ENCODE results near the gene TMEM233.

The TMEM233 gene

DNA sequence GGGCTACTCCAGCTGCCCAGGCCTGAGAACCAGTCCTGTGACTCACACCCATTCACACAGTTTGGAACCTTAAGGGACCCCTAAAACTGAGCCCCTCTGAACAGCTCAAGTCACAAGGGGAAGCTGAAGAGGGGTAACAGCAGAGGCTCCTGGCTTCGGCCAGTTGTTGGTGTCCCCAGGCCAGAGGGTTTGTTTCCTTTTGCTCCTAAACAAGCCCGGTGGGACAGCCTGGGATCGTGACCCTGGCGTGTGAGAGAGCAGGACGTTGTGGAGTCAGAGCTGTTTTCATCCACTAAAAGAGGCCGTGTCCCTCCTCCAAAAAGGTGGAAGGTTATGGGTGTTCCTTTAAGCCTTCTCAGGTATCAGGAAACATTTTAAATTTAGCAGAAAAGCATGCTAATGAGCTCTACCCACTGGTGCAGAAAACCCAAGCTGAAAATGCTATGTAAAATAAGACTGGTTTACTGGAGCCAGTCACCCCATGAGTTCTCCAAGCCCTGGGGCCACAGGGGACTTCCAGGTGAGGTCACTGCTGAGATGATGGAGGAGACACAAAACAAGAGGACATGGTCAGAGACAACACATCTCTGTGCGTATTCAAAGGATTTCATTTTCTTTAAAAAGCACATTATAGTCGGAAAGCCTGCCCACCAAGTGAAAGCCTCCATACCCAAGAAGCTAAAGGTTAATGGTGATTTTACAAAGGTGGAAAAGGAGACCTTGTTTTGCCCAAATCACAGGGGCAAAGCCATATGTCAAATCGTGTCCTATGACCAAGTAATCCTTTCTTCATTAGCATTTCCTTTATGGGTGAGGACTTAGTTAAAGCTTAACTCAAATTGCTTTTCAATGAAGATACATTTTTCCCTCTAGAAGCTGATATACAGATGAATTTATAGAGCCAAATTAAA is 88.4 kb downstream of the TMEM233 start:
- DNase-seq (ENCODE audit: low read depth in 2 of 2): no peak

- DNase-seq (ENCODE audit: low read depth in 2 of 2): no peak
These were observed 89.2 kb downstream of the TMEM233 start for GRCh38 chr12:119682639-119683252.

DNA sequence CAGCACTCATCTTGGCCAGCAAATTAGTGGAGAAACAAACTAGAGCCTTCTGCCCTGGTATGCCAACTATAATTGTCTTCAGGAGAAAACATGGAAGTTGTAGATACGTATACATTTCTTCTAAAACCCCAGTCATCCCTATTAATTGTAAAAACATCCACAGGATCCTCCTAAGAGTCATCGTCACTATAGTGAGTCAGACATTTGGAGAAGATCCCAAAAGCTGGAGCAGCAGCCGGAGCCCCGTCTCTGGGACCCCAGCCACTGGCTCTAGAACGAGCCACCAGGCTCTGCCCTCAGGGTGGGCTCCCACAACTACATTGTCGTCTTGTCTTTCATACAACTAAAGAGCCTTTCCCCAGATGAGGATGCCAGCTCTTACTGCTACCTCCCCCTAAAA is 89.8 kb downstream of the TMEM233 start:
- DNase-seq (ENCODE audit: low read depth in 2 of 2): no peak

DNA sequence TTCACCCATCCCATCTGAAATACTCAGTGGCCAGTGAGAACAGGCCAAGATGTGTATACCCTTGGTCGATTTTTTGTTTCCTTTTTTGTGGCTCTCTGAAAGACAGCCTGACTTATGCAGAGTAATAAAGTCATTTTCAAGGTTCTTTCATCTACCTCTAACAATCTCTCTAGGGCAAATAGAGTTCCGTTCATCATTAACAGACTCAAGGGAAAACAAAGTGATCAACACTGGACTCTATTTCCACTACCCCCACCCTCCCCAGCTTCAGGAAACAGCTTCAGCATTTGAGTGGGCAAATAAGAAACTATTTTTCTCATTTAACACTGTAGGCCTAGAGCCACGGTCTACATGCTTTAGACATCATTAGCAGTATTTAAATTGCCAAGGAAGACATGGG is 90.2 kb downstream of the TMEM233 start:
- no peak for DNase-seq (ENCODE audit: low read depth in 2 of 2)

GRCh38 chr12:119684711-119685369 is 91.3 kb downstream of the TMEM233 start:
- DNase-seq (ENCODE audit: low read depth in 2 of 2): no peak

DNA sequence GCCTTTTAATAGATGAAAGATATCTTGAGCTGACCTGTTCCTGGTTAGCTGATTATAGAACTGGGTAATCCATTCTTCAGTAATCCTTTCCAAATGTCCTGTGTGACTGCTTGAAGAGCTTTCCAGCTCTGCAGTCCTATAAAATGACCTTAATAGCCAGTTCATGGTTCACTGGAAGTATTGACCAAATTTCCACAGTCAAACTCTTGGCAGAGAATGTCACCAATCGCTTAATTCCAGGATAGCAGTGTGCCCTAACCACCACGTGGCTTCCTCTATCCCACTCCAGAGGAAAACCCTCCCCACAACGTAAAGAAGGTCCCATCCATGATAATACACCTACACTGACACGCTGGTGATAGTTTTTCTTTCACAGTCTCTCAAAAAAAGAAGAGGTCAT is 91.8 kb downstream of the TMEM233 start:
- no peak for DNase-seq (ENCODE audit: low read depth in 2 of 2)

- no peak for DNase-seq (ENCODE audit: low read depth in 2 of 2)
These were observed 92.8 kb downstream of the TMEM233 start for GRCh38 chr12:119686355-119686754.

GRCh38 chr12:119686776-119687175 is 93.2 kb downstream of the TMEM233 start:
- DNase-seq (ENCODE audit: low read depth in 2 of 2): no peak

DNA sequence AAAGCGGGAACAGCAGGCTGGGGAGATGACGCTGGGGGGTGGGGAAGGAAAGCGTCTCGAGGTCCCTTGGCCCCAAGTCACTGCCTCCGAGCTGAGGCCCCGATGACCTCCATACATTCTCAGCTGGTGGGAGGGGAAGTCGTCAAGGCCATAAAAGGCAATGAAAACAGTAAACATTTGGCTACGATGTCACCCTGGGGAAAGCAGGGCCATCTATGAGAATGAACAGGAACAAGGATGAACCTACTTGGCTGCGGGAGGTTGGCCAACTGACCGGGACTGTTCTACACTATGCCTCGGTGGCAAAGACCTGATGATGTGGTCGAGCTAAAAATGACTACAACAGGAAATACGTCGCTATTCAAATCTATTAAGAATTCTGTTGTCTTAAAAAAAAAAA is 93.8 kb downstream of the TMEM233 start:
- no peak for DNase-seq (ENCODE audit: low read depth in 2 of 2)

GRCh38 chr12:119687879-119688278 is 94.3 kb downstream of the TMEM233 start:
- no peak for DNase-seq (ENCODE audit: low read depth in 2 of 2)

GRCh38 chr12:119689935-119690500 is 96.4 kb downstream of the TMEM233 start:
- DNase-seq (ENCODE audit: low read depth in 2 of 2): no peak

DNA sequence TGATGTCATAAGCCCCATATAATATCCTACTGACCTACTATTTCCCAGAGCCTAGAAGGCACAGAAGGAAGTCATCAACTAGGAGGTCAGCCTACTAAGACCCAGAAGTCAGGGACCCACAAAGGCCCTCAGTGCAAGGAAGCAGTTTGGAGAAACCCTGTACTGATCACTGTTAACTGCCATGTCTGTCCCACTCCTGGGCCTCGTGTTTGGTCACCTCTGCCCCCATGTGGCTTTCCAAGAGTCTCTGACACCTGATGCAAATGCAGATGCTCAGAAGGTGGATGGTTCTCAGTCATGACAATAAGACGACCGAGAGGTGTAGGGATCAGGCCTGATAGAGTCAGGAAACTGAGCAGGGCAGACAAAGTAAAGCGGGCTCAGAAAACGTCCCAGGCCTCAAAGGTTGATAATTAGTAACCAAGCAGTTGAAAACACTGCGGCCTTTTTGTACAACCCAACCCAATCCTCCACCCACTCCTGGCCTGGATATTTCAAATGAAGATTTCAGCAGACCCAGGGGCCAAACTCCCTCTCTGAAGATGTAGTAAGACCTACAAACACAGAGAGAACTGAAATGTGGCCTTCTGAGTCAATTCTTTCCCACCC is 97.7 kb downstream of the TMEM233 start:
- no peak for DNase-seq (ENCODE audit: low read depth in 2 of 2)

GRCh38 chr12:119692410-119692809 is 98.8 kb downstream of the TMEM233 start:
- no peak for DNase-seq (ENCODE audit: low read depth in 2 of 2)
